Left lung (tissue), 10 donors: Measurements from ENCODE around the gene MBP. TPM values are rescaled to one million over a fixed set of nuclear protein-coding genes. Genes with fewer than 3 reads are reported as not detected.

ENCODE experiments used
- ATAC-seq: fragments of 200-7000 bp; cut with Tn5 transposase; one replicate; pipeline ENCODE4 v1.9.1; 2020; ENCODE audit warnings: moderate library complexity
- DNase-seq, 4 donors: peaks; one replicate each; pipeline ENCODE4 v3.0.0-alpha.2; 2013 to 2020
- H3K27ac ChIP-seq, 2 donors: fragments of 200-600 bp; sonication (generic) in 1 of 2; one replicate each; pipeline versions ENCODE4 v1.5.0 to v1.8.0; 2020 to 2021
- H3K27me3 ChIP-seq, 2 donors: fragments of 200-600 bp; sonication (generic) in 1 of 2; one replicate each; pipeline versions ENCODE4 v1.5.0 to v1.8.0; 2020 to 2021
- H3K36me3 ChIP-seq, 2 donors: fragments of 200-600 bp; sonication (generic) in 1 of 2; one replicate each; pipeline versions ENCODE4 v1.5.0 to v1.8.0; 2020 to 2021
- H3K4me1 ChIP-seq, 2 donors: fragments of 200-600 bp; one replicate each; pipeline ENCODE4 v1.8.0; 2021
- H3K4me3 ChIP-seq, 2 donors: fragments of 200-600 bp; sonication (generic) in 1 of 2; one replicate each; pipeline versions ENCODE4 v1.5.0 to v1.8.0; 2020 to 2021; ENCODE audit warnings: mild to moderate bottlenecking in 1 of 2
- H3K9me3 ChIP-seq, 2 donors: fragments of 200-600 bp; sonication (generic) in 1 of 2; one replicate each; pipeline versions ENCODE4 v1.5.0 to v1.8.0; 2020 to 2021
- CTCF ChIP-seq, 2 donors: fragments of 200-600 bp; sonication (generic) in 1 of 2; IDR thresholded peaks; one replicate each; pipeline versions ENCODE4 v1.5.0 to v1.8.0; 2021; ENCODE audit warnings: antibody characterized with exemption in 2 of 2
- intact Hi-C, 2 donors: fragments of 100-400 bp; cut with DNase I; formaldehyde crosslinking; loops; one replicate each; pipeline versions ENCODE4 v1.11.2 to v1.14.2; 2022
- polyA plus RNA-seq, 6 donors: library from polyadenylated mRNA; unstranded; fragments of 120-200 nt; gene quantifications; one replicate each; pipeline ENCODE4 v1.2.1, GENCODE V29; 2013; ENCODE audit not compliant: insufficient read length in 6 of 6
- total RNA-seq, 2 donors: library from RNA; stranded (reverse); fragmentation: NEBNext Ultra II Directional; extraction: Animal tissue kit (Norgen Biotek cat#: 25700); gene quantifications; one replicate each; pipeline ENCODE4 v1.2.1, GENCODE V29; 2021
- donor health status: DM: no; HTN: yes; CAD: no.
- donor health status: DM: no; HTN: no; CAD: no.

Gene MBP
- total and polyA plus RNA-seq, 8 donors: 8.8 to 56.7 (median 10.8) TPM

GRCh38 chr18:77118256-77119090 lies 14.1 kb downstream of the MBP start:
- TF ChIP-seq CTCF (IDR thresholded peaks at IDR 0.05): no peak
- Histone ChIP-seq H3K4me1 (peaks cover 20 to 37% of the 10 kb centered on the region in 2 donors), H3K27ac (no peak overlapping the region)

GRCh38 chr18:77116201-77117080 lies 16.1 kb downstream of the MBP start:
- TF ChIP-seq CTCF (IDR thresholded peaks at IDR 0.05): no peak
- Histone ChIP-seq H3K27me3 (no peaks in the 10 kb centered on the region), H3K4me3 (no peak overlapping the region), H3K9me3 (no peaks in the 10 kb centered on the region), H3K36me3 (peaks cover 0 to 11% of the 10 kb centered on the region in 2 donors), H3K27ac (peak overlapping the region in 1 of 2 donors; percentile 90), H3K4me1 (peaks cover 22 to 44% of the 10 kb centered on the region in 2 donors)
- intact Hi-C loops: loop anchor here in 1 of 2 donors (10.0 kb wide), 1 partner anchor 52 kb away; no protein-coding TSS in a partner anchor
- ATAC-seq (no peak), DNase-seq (peak in 1 of 4 donors; percentile 21)

More at GRCh38 chr18:77118256-77119090, 14.1 kb downstream of the MBP start:
- H3K9me3 ChIP-seq: no peaks in the 10 kb centered on the region
- ATAC-seq (no peak), DNase-seq (peak in 1 of 4 donors; percentile 19)
- intact Hi-C loops: loop anchor here in 1 of 2 donors (10.0 kb wide), 1 partner anchor 54 kb away; no protein-coding TSS in a partner anchor
- H3K36me3 ChIP-seq: peaks cover 0 to 11% of the 10 kb centered on the region in 2 donors
- no peak overlapping the region for H3K4me3 ChIP-seq
- H3K27me3 ChIP-seq: no peaks in the 10 kb centered on the region

GRCh38 chr18:77115192-77115953 lies 17.2 kb downstream of the MBP start:
- Histone ChIP-seq H3K4me3 (peak overlapping the region in 1 of 2 donors; percentile 4), H3K36me3 (peaks cover 0 to 11% of the 10 kb centered on the region in 2 donors), H3K27me3 (no peaks in the 10 kb centered on the region), H3K9me3 (no peaks in the 10 kb centered on the region), H3K27ac (peak overlapping the region; percentile 90 to 96), H3K4me1 (peaks cover 22 to 53% of the 10 kb centered on the region in 2 donors)
- intact Hi-C loops: loop anchor here in 1 of 2 donors (10.0 kb wide), 1 partner anchor 51 kb away; no protein-coding TSS in a partner anchor
- TF ChIP-seq CTCF (IDR thresholded peaks at IDR 0.05): no peak
- ATAC-seq: peak; percentile 46
- peak in 1 of 4 donors; percentile 25 for DNase-seq

GRCh38 chr18:77114415-77115191 lies 18.0 kb downstream of the MBP start:
- ATAC-seq: peak; percentile 86
- Histone ChIP-seq H3K27me3 (no peaks in the 10 kb centered on the region), H3K27ac (peak overlapping the region; percentile 90 to 96), H3K9me3 (no peaks in the 10 kb centered on the region), H3K36me3 (peaks cover 0 to 5% of the 10 kb centered on the region in 2 donors), H3K4me1 (peaks cover 23 to 59% of the 10 kb centered on the region in 2 donors), H3K4me3 (peak overlapping the region in 1 of 2 donors; percentile 4)
- intact Hi-C loops: loop anchor here in 1 of 2 donors (10.0 kb wide), 1 partner anchor 50 kb away; no protein-coding TSS in a partner anchor
- TF ChIP-seq CTCF (IDR thresholded peaks at IDR 0.05): no peak
- peak in 3 of 4 donors; percentile 71 to 96 (median 95) for DNase-seq
